ENCODE results near the gene MTAP. TPM values are rescaled to one million over a fixed set of nuclear protein-coding genes. Genes with fewer than 3 reads are reported as not detected.

MTAP gene
- total RNA-seq, 4 donors from 2014 or later = 4.5 to 15.1 (median 13.6) TPM

DNA sequence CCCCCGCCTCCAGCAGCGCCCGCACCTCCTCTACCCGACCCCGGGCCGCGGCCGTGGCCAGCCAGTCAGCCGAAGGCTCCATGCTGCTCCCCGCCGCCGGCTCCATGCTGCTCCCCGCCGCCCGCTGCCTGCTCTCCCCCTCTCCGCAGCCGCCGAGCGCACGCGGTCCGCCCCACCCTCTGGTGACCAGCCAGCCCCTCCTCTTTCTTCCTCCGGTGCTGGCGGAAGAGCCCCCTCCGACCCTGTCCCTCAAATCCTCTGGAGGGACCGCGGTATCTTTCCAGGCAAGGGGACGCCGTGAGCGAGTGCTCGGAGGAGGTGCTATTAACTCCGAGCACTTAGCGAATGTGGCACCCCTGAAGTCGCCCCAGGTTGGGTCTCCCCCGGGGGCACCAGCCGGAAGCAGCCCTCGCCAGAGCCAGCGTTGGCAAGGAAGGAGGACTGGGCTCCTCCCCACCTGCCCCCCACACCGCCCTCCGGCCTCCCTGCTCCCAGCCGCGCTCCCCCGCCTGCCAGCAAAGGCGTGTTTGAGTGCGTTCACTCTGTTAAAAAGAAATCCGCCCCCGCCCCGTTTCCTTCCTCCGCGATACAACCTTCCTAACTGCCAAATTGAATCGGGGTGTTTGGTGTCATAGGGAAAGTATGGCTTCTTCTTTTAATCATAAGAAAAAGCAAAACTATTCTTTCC is 172.4 kb downstream of the MTAP start:
- no peaks in the 10 kb centered on the region for H3K9me3 ChIP-seq
- TF ChIP-seq, protein P1, sequence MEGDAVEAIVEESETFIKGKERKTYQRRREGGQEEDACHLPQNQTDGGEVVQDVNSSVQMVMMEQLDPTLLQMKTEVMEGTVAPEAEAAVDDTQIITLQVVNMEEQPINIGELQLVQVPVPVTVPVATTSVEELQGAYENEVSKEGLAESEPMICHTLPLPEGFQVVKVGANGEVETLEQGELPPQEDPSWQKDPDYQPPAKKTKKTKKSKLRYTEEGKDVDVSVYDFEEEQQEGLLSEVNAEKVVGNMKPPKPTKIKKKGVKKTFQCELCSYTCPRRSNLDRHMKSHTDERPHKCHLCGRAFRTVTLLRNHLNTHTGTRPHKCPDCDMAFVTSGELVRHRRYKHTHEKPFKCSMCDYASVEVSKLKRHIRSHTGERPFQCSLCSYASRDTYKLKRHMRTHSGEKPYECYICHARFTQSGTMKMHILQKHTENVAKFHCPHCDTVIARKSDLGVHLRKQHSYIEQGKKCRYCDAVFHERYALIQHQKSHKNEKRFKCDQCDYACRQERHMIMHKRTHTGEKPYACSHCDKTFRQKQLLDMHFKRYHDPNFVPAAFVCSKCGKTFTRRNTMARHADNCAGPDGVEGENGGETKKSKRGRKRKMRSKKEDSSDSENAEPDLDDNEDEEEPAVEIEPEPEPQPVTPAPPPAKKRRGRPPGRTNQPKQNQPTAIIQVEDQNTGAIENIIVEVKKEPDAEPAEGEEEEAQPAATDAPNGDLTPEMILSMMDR (IDR thresholded peaks at IDR 0.05) = no peak
- no peak for TF ChIP-seq POLR2AphosphoS5 (IDR thresholded peaks at IDR 0.05)
- TF ChIP-seq POLR2A (IDR thresholded peaks at IDR 0.05) = no peak
- no peak for TF ChIP-seq EP300 (IDR thresholded peaks at IDR 0.05; ENCODE audit: low read depth)
- in situ Hi-C loops (cut with MboI; ENCODE audit: low pct_ligation_motif_present in 1 of 4, low pct_unique_long_range_greater_than_20kb in 1 of 4, low sequenced_read_pairs in 3 of 4) = loop anchor here in 2 of 4 donors (25.0 kb wide), 1 partner anchor 262 kb away; no protein-coding TSS in a partner anchor
- 0 to 7% methylated on average over 11 to 39 of the region's 51 CpGs for WGBS, 2 donors (ENCODE audit: low coverage in 1 of 2)
- no peak for DNase-seq
- H3K27me3 ChIP-seq = peaks cover 100% of the 10 kb centered on the region
- intact Hi-C loops (cut with DNase I; ENCODE audit: low total_unique reads) = no loop called here
- H3K27ac ChIP-seq = no peak overlapping the region
- peak overlapping the region; percentile 14 to 45 (median 24) for H3K4me3 ChIP-seq
- H3K4me1 ChIP-seq = peaks cover 0 to 26% (median 16%) of the 10 kb centered on the region in 4 donors
- H3K36me3 ChIP-seq = no peaks in the 10 kb centered on the region

DNA sequence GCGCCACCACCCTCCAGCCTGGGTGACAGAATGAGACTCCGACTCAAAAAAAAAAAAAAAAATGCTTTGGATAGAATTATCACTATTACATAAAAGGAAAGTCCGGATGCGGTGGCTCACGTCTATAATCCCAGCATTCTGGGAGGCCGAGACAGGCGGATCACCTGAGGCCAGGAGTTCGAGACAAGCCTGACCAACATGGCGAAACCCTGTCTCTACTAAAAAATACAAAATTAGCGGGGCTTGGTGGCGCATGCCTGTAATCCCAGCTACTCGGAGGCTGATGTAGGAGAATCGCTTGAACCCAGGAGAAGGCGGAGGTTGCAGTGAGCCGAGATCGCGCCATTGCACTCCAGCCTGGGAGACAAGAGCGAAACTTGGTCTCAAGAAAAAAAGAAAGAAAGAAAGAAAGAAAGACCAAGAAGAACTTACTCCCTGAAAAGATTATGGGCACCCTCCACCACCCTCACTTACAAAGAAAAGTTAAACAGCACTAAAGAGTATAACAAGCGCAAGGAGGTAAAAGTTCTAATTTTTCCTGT is 174.0 kb downstream of the MTAP start:
- intact Hi-C loops (cut with DNase I; ENCODE audit: low total_unique reads) (no loop called here), in situ Hi-C loops (cut with MboI; ENCODE audit: low pct_ligation_motif_present in 1 of 4, low pct_unique_long_range_greater_than_20kb in 1 of 4, low sequenced_read_pairs in 3 of 4) (loop anchor here in 2 of 4 donors (25.0 kb wide), 1 partner anchor 261 kb away; no protein-coding TSS in a partner anchor)
- Histone ChIP-seq H3K4me1 (peaks cover 0 to 18% (median 16%) of the 10 kb centered on the region in 4 donors), H3K4me3 (no peak overlapping the region), H3K36me3 (no peaks in the 10 kb centered on the region), H3K27me3 (peaks cover 97% of the 10 kb centered on the region), H3K9me3 (no peaks in the 10 kb centered on the region), H3K27ac (no peak overlapping the region)
- TF ChIP-seq, protein P1 (IDR thresholded peaks at IDR 0.05) = no peak
- TF ChIP-seq POLR2A (IDR thresholded peaks at IDR 0.05) (no peak), POLR2AphosphoS5 (IDR thresholded peaks at IDR 0.05) (no peak), EP300 (IDR thresholded peaks at IDR 0.05; ENCODE audit: low read depth) (no peak)
- DNase-seq = no peak
- WGBS, 2 donors (ENCODE audit: low coverage in 1 of 2) = 29 to 45% methylated on average over 14 to 19 of the region's 19 CpGs

DNA sequence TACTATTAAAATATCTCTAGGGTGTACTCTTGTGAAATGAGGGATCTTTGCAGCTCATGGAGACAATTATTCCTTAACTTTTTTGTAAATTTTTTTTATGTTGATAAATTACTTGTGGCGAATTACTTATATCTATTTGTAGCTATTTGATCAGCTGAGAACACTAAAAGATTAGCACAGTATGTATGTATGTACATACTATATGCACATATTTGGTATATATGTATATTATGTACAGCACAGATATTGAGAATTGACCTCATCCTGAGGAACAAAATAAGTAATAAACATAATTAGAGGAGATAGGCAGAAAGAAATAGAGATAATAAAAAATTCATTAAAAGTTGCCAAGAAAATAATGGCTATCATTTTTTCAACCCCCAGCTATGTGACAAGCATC is 180.0 kb downstream of the MTAP start:
- H3K27me3 ChIP-seq = peaks cover 95% of the 10 kb centered on the region
- in situ Hi-C loops (cut with MboI; ENCODE audit: low pct_ligation_motif_present in 1 of 4, low pct_unique_long_range_greater_than_20kb in 1 of 4, low sequenced_read_pairs in 3 of 4) (loop anchor here in 2 of 4 donors (25.0 kb wide), 1 partner anchor 255 kb away; no protein-coding TSS in a partner anchor), intact Hi-C loops (cut with DNase I; ENCODE audit: low total_unique reads) (no loop called here)
- no peak for DNase-seq
- H3K36me3 ChIP-seq = no peaks in the 10 kb centered on the region
- no peaks in the 10 kb centered on the region for H3K4me1 ChIP-seq
- TF ChIP-seq EP300 (IDR thresholded peaks at IDR 0.05; ENCODE audit: low read depth) (no peak), POLR2A (IDR thresholded peaks at IDR 0.05) (no peak), POLR2AphosphoS5 (IDR thresholded peaks at IDR 0.05) (no peak)
- TF ChIP-seq, protein P1 (IDR thresholded peaks at IDR 0.05) = no peak
- H3K4me3 ChIP-seq = no peak overlapping the region
- H3K9me3 ChIP-seq = no peaks in the 10 kb centered on the region
- 62 to 65% methylated on average over 1 of the region's 1 CpG for WGBS, 2 donors (ENCODE audit: low coverage in 1 of 2)
- no peak overlapping the region for H3K27ac ChIP-seq

DNA sequence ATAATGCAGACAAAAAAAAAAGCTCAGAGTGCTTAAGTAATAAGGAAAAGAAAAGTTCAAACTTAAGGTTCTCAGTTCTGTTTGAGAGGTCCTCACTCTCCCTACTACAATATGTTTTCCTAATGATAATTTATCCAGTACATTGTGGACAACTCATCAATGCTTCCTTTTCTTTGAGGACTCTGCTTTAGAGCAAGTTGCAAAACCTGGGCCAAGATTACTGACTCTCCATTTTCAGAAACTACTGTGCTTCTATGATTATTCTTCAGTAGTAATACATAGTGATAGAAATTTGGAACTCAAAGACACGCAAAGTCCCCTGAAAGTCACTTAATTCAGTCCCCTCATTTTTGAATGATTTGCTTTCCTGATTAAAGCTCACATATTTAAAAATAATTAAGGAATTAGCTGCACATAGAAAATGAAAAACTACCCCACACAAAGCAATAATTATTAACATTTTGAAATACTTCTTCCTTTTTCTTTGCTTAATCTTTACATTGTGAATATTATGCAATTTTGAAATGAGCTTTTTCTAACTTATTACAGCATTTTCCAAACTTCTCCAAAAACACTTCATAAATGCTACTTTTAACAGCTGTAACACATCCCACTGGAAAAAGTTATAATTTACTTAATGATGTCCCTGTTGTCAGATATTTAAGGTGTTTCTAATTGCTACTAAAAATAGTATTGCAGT is 180.6 kb downstream of the MTAP start:
- Histone ChIP-seq H3K9me3 (no peaks in the 10 kb centered on the region), H3K4me1 (no peaks in the 10 kb centered on the region), H3K4me3 (no peak overlapping the region), H3K36me3 (no peaks in the 10 kb centered on the region), H3K27ac (no peak overlapping the region), H3K27me3 (peaks cover 95% of the 10 kb centered on the region)
- no peak for TF ChIP-seq EP300 (IDR thresholded peaks at IDR 0.05; ENCODE audit: low read depth)
- TF ChIP-seq, protein P1 (IDR thresholded peaks at IDR 0.05) = no peak
- TF ChIP-seq POLR2A (IDR thresholded peaks at IDR 0.05) = no peak
- intact Hi-C loops (cut with DNase I; ENCODE audit: low total_unique reads) (no loop called here), in situ Hi-C loops (cut with MboI; ENCODE audit: low pct_ligation_motif_present in 1 of 4, low pct_unique_long_range_greater_than_20kb in 1 of 4, low sequenced_read_pairs in 3 of 4) (loop anchor here in 2 of 4 donors (25.0 kb wide), 1 partner anchor 254 kb away; no protein-coding TSS in a partner anchor)
- no peak for DNase-seq
- 56 to 79% methylated on average over 1 of the region's 1 CpG for WGBS, 2 donors (ENCODE audit: low coverage in 1 of 2)

All from transverse colon (tissue), 4 donors.